ENCODE results near the gene AIF1L.

The AIF1L gene

DNA sequence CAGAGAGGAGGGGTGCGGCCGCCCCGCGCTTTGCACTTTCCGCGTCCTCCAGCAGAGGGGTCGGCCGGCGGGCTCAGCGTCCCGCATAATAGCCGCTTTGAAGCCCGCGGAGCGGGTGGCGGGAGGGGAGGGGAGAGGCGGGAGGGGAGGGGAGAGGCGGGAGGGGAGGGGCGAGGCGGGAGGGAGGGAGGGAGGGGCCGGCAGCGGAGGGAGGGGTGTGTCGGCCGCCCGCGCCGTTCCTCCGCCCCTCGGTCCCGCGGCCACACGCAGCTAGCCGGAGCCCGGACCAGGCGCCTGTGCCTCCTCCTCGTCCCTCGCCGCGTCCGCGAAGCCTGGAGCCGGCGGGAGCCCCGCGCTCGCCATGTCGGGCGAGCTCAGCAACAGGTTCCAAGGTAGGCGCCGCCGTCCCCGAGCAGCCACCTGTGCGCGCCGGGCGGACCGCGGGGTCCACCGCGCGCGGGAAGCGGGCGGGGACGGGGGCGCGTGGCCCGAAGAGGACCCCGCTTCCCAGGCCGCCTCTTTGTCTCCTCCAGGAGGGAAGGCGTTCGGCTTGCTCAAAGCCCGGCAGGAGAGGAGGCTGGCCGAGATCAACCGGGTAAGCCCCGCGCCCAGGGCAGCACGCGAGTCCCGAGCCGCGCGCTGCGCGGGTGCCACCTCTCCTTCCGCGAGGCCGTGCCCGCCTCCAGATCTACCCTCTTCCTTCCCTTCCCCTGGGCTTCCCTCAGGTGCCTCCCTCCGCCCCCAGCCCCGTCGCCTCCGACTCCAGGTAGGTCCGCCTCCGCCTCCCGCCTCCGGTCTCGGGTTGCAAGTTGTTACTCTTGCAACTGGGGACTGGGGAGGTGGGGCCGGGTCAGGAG, at the start of gene AIF1L:
AIF1L (plus strand) TSS at position 263 of the 857 bp plus-strand sequence; CDS start at position 362, 99 bp downstream.
- H3K36me3 ChIP-seq (ENCODE audit: control insufficient read depth in 1 of 2, insufficient read depth in 2 of 2, low read length in 2 of 2): no peaks in the 10 kb centered on the region
- H3K4me1 ChIP-seq (ENCODE audit: control insufficient read depth in 1 of 2, insufficient read depth in 2 of 2, low read length in 2 of 2): peaks cover 0 to 14% of the 10 kb centered on the region in 2 donors
- H3K27me3 ChIP-seq (ENCODE audit: control insufficient read depth in 1 of 2, insufficient read depth in 2 of 2, low read length in 2 of 2): peaks cover 20 to 34% of the 10 kb centered on the region in 2 donors
- H3K9ac ChIP-seq (ENCODE audit: low read depth in 1 of 2, low read length in 2 of 2): no peak within 1 kb of the TSS
- peak within 1 kb of the TSS; percentile 50 for H3K27ac ChIP-seq (ENCODE audit: low read depth, low read length)
- H3K9me3 ChIP-seq (ENCODE audit: control insufficient read depth in 1 of 2, low read length in 2 of 2): no peaks in the 10 kb centered on the region
- H3K4me3 ChIP-seq (ENCODE audit: low read depth in 1 of 2, low read length in 2 of 2): peak within 1 kb of the TSS; percentile 35 to 45

DNA sequence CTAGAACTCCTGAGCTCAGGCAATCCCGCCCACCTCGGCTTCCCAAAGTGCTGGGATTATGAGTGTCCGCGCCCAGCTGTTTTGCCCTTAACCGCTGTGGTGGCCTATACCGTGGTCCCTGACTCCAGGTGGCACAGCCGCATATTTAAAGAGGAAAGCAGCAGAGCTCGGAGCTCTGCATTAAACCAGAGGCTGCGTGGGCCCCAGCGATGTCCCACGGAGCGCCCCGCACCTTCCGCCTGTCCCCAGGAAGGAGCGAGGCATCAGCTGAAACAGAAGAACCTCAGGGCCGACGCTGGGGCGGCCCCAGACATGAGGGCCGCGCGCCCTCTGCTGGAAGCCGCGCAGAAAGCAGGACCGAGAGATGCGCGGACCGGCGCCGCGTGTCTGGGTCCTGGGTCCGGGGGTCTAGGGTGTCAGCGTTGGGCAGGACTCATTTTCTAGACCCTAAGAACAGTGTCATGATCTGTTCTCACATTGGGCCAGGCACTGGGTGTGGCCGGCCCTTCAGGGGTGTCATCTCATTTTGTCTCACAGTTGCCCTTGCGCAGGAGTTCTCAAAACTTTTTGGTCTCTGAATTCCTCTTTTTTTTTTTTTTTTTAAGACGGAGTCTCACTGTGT, 49.6 kb upstream of the AIF1L start:
- H3K4me3 ChIP-seq (ENCODE audit: low read depth in 1 of 2, low read length in 2 of 2): no peak overlapping the region
- H3K36me3 ChIP-seq (ENCODE audit: control insufficient read depth in 1 of 2, insufficient read depth in 2 of 2, low read length in 2 of 2): no peaks in the 10 kb centered on the region
- H3K9me3 ChIP-seq (ENCODE audit: control insufficient read depth in 1 of 2, low read length in 2 of 2): no peaks in the 10 kb centered on the region
- H3K27me3 ChIP-seq (ENCODE audit: control insufficient read depth in 1 of 2, insufficient read depth in 2 of 2, low read length in 2 of 2): peaks cover 0 to 3% of the 10 kb centered on the region in 2 donors
- H3K9ac ChIP-seq (ENCODE audit: low read depth in 1 of 2, low read length in 2 of 2): no peak overlapping the region
- H3K4me1 ChIP-seq (ENCODE audit: control insufficient read depth in 1 of 2, insufficient read depth in 2 of 2, low read length in 2 of 2): no peaks in the 10 kb centered on the region
- no peak overlapping the region for H3K27ac ChIP-seq (ENCODE audit: low read depth, low read length)

DNA sequence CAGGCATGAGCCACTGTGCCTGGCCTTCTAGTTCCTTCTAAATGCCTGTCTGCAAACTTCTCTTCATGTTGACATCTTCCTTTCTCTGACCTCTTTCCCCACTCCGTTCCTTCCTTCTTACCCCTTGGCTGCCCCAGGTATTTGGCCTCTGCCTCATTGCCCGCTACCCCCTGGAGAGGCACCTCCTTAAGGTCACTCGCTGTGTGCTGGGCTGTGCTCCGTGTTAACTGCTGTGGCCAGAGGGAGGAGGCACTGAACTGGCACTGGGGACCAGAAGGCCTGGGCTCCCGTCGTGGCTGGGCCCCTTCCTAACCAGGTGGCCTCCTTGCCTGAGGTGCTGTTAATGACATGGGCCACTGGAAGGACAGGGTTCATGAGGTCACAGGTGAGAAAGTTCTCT, 48.0 kb upstream of the AIF1L start:
- H3K9ac ChIP-seq (ENCODE audit: low read depth in 1 of 2, low read length in 2 of 2): no peak overlapping the region
- no peak overlapping the region for H3K4me3 ChIP-seq (ENCODE audit: low read depth in 1 of 2, low read length in 2 of 2)
- no peaks in the 10 kb centered on the region for H3K4me1 ChIP-seq (ENCODE audit: control insufficient read depth in 1 of 2, insufficient read depth in 2 of 2, low read length in 2 of 2)
- no peak overlapping the region for H3K27ac ChIP-seq (ENCODE audit: low read depth, low read length)
- H3K36me3 ChIP-seq (ENCODE audit: control insufficient read depth in 1 of 2, insufficient read depth in 2 of 2, low read length in 2 of 2): no peaks in the 10 kb centered on the region
- H3K9me3 ChIP-seq (ENCODE audit: control insufficient read depth in 1 of 2, low read length in 2 of 2): no peaks in the 10 kb centered on the region
- H3K27me3 ChIP-seq (ENCODE audit: control insufficient read depth in 1 of 2, insufficient read depth in 2 of 2, low read length in 2 of 2): peaks cover 0 to 7% of the 10 kb centered on the region in 2 donors

DNA sequence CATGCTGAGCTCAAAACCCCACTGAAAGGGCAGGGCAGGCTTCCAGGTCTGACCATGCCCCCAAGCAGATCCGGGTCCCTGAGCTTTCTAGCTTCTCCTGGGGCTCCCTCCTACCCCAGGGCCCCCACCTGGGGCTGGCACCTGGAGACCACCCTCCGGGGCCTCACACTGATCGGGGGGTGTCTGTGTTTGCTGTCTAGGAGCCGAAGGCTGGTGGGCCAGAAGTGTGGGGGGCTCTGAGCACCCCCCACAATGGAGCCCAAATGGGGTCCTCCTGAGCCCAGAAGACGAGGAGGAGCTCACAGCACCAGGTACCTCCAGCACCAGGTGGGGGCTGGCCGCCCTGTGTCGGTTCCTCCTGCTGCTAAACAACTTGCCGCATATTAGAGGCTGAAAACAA, 47.5 kb upstream of the AIF1L start:
- H3K27me3 ChIP-seq (ENCODE audit: control insufficient read depth in 1 of 2, insufficient read depth in 2 of 2, low read length in 2 of 2): peaks cover 0 to 7% of the 10 kb centered on the region in 2 donors
- no peaks in the 10 kb centered on the region for H3K9me3 ChIP-seq (ENCODE audit: control insufficient read depth in 1 of 2, low read length in 2 of 2)
- H3K4me1 ChIP-seq (ENCODE audit: control insufficient read depth in 1 of 2, insufficient read depth in 2 of 2, low read length in 2 of 2): no peaks in the 10 kb centered on the region
- no peak overlapping the region for H3K27ac ChIP-seq (ENCODE audit: low read depth, low read length)
- H3K9ac ChIP-seq (ENCODE audit: low read depth in 1 of 2, low read length in 2 of 2): no peak overlapping the region
- H3K36me3 ChIP-seq (ENCODE audit: control insufficient read depth in 1 of 2, insufficient read depth in 2 of 2, low read length in 2 of 2): no peaks in the 10 kb centered on the region
- H3K4me3 ChIP-seq (ENCODE audit: low read depth in 1 of 2, low read length in 2 of 2): no peak overlapping the region

DNA sequence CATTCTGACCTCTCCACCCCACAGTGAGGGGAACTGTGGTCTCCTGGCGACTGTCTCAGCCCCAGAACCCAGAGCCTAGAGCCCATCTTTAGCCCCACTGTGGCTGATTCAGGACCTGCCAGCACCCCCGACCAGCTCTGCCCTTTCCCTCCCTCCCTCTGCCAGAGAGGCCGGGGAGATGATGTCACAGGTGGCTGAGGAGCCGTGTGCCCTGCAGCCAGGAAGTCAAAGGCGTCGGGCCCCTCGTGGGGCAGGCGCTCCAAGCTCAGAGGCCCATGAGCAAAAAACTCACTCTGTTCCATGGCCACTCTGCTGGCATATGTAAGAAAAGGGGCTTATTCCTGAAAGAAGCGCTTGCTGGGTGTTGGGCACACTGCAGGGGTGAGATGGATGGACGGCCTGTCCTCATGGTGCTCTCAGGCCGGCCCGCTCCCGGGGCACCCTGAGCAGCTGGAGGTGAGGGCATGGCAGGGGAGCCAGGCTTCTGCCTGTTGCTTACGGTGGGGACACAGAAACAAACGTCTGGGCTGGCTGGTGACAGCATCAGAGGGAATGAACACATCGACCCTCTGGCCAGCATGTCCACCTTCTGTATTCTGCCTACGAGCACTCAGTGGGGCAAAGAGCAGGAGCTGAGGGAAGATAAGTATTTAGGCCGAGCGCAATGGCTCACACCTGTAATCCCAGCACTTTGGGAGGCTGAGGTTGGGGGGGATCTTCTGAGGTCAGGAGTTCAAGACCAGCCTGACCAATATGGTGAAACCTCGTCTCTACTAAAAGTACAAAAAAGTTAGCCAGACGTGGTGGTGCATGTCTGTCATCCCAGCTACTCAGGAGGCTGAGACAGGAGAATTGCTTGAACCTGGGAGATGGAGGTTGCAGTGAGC, 46.3 kb upstream of the AIF1L start:
- Histone ChIP-seq H3K9ac (ENCODE audit: low read depth in 1 of 2, low read length in 2 of 2) (no peak overlapping the region), H3K9me3 (ENCODE audit: control insufficient read depth in 1 of 2, low read length in 2 of 2) (no peaks in the 10 kb centered on the region), H3K4me3 (ENCODE audit: low read depth in 1 of 2, low read length in 2 of 2) (no peak overlapping the region), H3K4me1 (ENCODE audit: control insufficient read depth in 1 of 2, insufficient read depth in 2 of 2, low read length in 2 of 2) (no peaks in the 10 kb centered on the region), H3K27me3 (ENCODE audit: control insufficient read depth in 1 of 2, insufficient read depth in 2 of 2, low read length in 2 of 2) (peaks cover 0 to 7% of the 10 kb centered on the region in 2 donors), H3K36me3 (ENCODE audit: control insufficient read depth in 1 of 2, insufficient read depth in 2 of 2, low read length in 2 of 2) (no peaks in the 10 kb centered on the region), H3K27ac (ENCODE audit: low read depth, low read length) (no peak overlapping the region)

DNA sequence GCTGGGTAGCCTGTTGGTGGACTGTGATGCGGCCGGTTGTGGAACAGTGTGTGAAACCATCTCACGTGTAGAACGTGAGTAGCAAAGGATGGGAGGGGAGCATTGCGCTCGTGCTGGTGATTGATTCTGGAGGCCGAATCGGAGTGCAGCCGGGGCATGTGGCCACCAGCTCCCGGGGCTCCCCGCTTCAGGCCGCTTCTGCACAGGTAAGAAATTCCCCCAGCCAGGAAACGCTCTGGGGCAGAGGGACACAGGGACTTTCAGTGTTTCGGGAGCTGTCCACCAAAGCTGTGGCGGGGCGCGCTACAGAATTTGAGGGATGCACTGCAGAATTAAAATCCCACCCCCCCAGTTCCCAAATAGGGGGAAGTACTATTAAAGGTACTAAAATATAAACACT, 45.5 kb upstream of the AIF1L start:
- Histone ChIP-seq H3K27me3 (ENCODE audit: control insufficient read depth in 1 of 2, insufficient read depth in 2 of 2, low read length in 2 of 2) (peaks cover 0 to 7% of the 10 kb centered on the region in 2 donors), H3K9ac (ENCODE audit: low read depth in 1 of 2, low read length in 2 of 2) (no peak overlapping the region), H3K36me3 (ENCODE audit: control insufficient read depth in 1 of 2, insufficient read depth in 2 of 2, low read length in 2 of 2) (no peaks in the 10 kb centered on the region), H3K9me3 (ENCODE audit: control insufficient read depth in 1 of 2, low read length in 2 of 2) (no peaks in the 10 kb centered on the region), H3K4me1 (ENCODE audit: control insufficient read depth in 1 of 2, insufficient read depth in 2 of 2, low read length in 2 of 2) (no peaks in the 10 kb centered on the region), H3K4me3 (ENCODE audit: low read depth in 1 of 2, low read length in 2 of 2) (no peak overlapping the region), H3K27ac (ENCODE audit: low read depth, low read length) (no peak overlapping the region)

DNA sequence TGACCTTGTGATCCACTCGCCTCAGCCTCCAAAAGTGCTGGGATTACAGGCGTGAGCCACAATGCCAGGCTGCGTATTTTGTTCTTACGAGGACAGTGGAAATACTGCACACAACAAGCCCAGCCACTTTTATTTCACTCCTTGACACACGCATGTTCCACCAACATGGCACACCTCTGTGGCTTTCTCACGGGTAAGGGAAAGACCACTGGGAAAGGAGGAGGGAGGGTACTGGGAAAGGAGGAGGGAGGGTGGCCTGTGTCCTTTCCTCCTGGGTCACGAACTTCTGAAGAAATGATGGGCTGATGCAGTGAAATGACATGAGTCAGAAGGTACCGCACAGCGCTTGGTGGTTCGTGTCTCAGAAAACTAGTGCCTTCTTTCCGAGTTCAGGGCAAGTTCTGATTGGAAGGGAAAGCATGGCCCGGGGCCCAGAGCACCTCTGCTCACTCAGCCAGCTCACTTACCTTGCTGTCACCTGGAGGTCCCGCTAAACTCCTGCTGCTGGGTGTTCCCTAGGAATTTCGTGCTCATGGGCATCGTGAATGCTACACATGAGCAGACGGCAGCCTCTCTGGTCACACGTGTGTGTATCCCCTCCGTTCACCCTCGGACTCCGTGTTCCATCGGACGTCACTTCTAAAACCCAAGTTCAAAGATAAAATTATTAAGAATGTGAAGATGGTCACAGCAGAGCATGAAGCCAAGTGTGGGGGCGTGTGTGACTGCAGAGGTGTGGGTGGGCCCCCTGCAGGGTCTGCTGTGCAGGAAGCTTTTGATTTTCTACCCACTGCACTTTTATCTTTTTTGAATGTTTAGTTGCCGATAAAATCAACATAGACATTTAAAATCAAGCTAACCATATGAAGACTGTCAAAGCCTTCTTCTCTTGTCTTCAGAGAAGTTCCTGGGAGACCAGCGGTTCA, 44.5 kb upstream of the AIF1L start:
- H3K36me3 ChIP-seq (ENCODE audit: control insufficient read depth in 1 of 2, insufficient read depth in 2 of 2, low read length in 2 of 2): no peaks in the 10 kb centered on the region

DNA sequence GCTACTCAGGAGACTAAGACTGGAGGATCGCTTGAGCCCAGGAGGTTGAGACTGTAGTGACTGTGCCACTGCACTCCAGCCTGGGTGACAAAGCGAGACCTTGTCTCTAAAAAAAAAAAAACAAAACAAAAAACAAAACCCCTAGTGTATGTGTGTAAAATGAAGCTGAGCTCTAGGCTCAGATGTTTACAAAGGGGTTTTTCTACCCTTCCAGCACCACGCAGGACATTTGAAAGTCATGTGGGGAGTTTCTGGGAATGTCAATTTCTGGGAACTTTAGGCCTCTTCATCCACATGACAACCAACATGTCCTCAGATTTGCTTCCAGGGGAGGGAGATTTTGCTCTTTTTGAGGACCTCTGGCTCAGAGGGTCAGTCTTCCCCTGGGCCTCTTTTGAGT, 42.4 kb upstream of the AIF1L start:
- no peak overlapping the region for H3K4me3 ChIP-seq (ENCODE audit: low read depth in 1 of 2, low read length in 2 of 2)
- H3K27me3 ChIP-seq (ENCODE audit: control insufficient read depth in 1 of 2, insufficient read depth in 2 of 2, low read length in 2 of 2): peaks cover 0 to 7% of the 10 kb centered on the region in 2 donors
- H3K4me1 ChIP-seq (ENCODE audit: control insufficient read depth in 1 of 2, insufficient read depth in 2 of 2, low read length in 2 of 2): no peaks in the 10 kb centered on the region
- no peak overlapping the region for H3K9ac ChIP-seq (ENCODE audit: low read depth in 1 of 2, low read length in 2 of 2)
- H3K9me3 ChIP-seq (ENCODE audit: control insufficient read depth in 1 of 2, low read length in 2 of 2): no peaks in the 10 kb centered on the region
- H3K36me3 ChIP-seq (ENCODE audit: control insufficient read depth in 1 of 2, insufficient read depth in 2 of 2, low read length in 2 of 2): no peaks in the 10 kb centered on the region
- no peak overlapping the region for H3K27ac ChIP-seq (ENCODE audit: low read depth, low read length)

More for the DNA sequence above, 44.5 kb upstream of the AIF1L start:
- no peak overlapping the region for H3K9ac ChIP-seq (ENCODE audit: low read depth in 1 of 2, low read length in 2 of 2)
- H3K27ac ChIP-seq (ENCODE audit: low read depth, low read length): no peak overlapping the region
- H3K27me3 ChIP-seq (ENCODE audit: control insufficient read depth in 1 of 2, insufficient read depth in 2 of 2, low read length in 2 of 2): peaks cover 0 to 7% of the 10 kb centered on the region in 2 donors
- H3K9me3 ChIP-seq (ENCODE audit: control insufficient read depth in 1 of 2, low read length in 2 of 2): no peaks in the 10 kb centered on the region
- H3K4me3 ChIP-seq (ENCODE audit: low read depth in 1 of 2, low read length in 2 of 2): no peak overlapping the region
- no peaks in the 10 kb centered on the region for H3K4me1 ChIP-seq (ENCODE audit: control insufficient read depth in 1 of 2, insufficient read depth in 2 of 2, low read length in 2 of 2)

DNA sequence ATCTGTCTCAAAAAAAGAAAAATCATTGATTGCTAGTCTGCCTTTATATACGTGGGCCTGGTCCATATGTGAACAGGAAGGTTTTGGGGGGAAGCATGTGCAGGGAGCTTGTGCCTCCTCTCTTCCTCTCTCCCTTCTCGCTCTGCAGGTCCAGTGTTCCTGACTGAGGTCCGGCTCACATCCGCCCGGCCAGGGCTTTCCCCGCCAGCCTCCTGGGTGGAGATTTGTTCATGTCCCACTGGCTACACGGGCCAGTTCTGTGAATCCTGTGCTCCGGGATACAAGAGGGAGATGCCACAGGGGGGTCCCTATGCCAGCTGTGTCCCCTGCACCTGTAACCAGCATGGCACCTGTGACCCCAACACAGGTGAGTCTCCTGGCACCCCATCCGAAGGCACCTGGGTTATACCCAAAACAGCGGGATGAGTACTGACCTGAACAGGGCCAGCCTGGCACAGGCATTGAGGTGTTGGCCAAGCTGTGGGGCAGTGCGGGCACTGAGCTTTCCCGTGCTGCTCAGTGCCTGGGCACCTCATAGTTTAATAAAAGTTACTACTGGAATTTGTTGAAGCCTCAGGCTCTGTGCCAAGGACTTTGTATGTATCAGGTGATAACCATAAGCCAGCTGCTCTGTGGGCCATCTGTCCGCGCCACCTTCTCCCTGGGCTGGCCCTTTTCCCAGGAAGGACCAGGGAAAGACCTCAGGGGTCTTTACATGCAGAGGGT, 39.4 kb upstream of the AIF1L start:
- Histone ChIP-seq H3K9me3 (ENCODE audit: control insufficient read depth in 1 of 2, low read length in 2 of 2) (no peaks in the 10 kb centered on the region), H3K4me1 (ENCODE audit: control insufficient read depth in 1 of 2, insufficient read depth in 2 of 2, low read length in 2 of 2) (no peaks in the 10 kb centered on the region), H3K4me3 (ENCODE audit: low read depth in 1 of 2, low read length in 2 of 2) (no peak overlapping the region), H3K36me3 (ENCODE audit: control insufficient read depth in 1 of 2, insufficient read depth in 2 of 2, low read length in 2 of 2) (no peaks in the 10 kb centered on the region), H3K27me3 (ENCODE audit: control insufficient read depth in 1 of 2, insufficient read depth in 2 of 2, low read length in 2 of 2) (peaks cover 0 to 4% of the 10 kb centered on the region in 2 donors), H3K27ac (ENCODE audit: low read depth, low read length) (no peak overlapping the region), H3K9ac (ENCODE audit: low read depth in 1 of 2, low read length in 2 of 2) (no peak overlapping the region)

Measured in duodenal mucosa (tissue), 2 donors.